Suprapubic skin (tissue), 4 donors: Measurements from ENCODE around the gene ZNF544.
"Not testable (repeated sequence)": the region's sequence is repeated elsewhere in the genome, so short reads cannot be mapped to it uniquely, and the experiment has no call there.

Experiments
- EP300 ChIP-seq: sonication (generic); formaldehyde crosslinking; IDR thresholded peaks from one replicate; pipeline ENCODE4 v1.6.1; 2017; ENCODE audit warnings: antibody characterized with exemption
- POLR2AphosphoS5 ChIP-seq, 3 donors: sonication (generic); formaldehyde crosslinking; IDR thresholded peaks; one replicate each; pipeline ENCODE4 v1.6.1; 2017; ENCODE audit warnings: antibody characterized with exemption in 3 of 3
- TF ChIP-seq, protein P1 (sequence below), 2 donors: fragments of 200-600 bp in 1 of 2; fragments of 450-650 bp in 1 of 2; sonication (generic) in 1 of 2; IDR thresholded peaks; one replicate each; pipeline ENCODE4 v1.5.1; 2016 to 2019; ENCODE audit warnings: antibody characterized with exemption in 2 of 2, mild to moderate bottlenecking in 1 of 2, moderate library complexity in 1 of 2

DNA sequence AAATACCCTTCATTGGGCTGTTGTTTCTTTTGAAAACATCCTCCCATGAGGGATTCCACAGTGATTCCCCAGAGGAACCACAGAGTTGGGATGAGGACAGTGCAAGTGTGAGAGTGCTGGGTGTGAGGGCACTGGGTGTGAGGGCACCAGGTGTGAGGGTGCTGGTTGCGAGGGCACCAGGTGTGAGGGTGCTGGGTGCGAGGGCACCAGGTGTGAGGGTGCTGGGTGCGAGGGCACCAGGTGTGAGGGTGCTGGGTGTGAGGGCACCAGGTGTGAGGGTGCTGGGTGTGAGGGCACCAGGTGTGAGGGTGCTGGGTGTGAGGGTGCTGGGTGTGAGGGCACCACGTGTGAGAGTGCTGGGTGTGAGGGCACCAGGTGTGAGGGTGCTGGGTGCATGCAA, 29.5 kb downstream of the ZNF544 start:
- TF ChIP-seq, protein P1, sequence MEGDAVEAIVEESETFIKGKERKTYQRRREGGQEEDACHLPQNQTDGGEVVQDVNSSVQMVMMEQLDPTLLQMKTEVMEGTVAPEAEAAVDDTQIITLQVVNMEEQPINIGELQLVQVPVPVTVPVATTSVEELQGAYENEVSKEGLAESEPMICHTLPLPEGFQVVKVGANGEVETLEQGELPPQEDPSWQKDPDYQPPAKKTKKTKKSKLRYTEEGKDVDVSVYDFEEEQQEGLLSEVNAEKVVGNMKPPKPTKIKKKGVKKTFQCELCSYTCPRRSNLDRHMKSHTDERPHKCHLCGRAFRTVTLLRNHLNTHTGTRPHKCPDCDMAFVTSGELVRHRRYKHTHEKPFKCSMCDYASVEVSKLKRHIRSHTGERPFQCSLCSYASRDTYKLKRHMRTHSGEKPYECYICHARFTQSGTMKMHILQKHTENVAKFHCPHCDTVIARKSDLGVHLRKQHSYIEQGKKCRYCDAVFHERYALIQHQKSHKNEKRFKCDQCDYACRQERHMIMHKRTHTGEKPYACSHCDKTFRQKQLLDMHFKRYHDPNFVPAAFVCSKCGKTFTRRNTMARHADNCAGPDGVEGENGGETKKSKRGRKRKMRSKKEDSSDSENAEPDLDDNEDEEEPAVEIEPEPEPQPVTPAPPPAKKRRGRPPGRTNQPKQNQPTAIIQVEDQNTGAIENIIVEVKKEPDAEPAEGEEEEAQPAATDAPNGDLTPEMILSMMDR (IDR thresholded peaks at IDR 0.05) = not testable (repeated sequence)
- TF ChIP-seq EP300; POLR2AphosphoS5 (IDR thresholded peaks at IDR 0.05): not testable (repeated sequence)
